GM19035 (cell line): ENCODE data around the gene PCDHGA6.
"Not testable (repeated sequence)": the region's sequence is repeated elsewhere in the genome, so short reads cannot be mapped to it uniquely, and the experiment has no call there.

Source experiments
- ATAC-seq: cut with Tn5 transposase; IDR thresholded peaks from one replicate; pipeline ENCODE4 v1.9.1; 2021; ENCODE audit not compliant: unreplicated experiment

Gene PCDHGA6

GRCh38 chr5:141392429-141393198 lies 18.9 kb downstream of the PCDHGA6 start, which contains the start of gene PCDHGA8:
Gene PCDHGA8, plus strand, starts transcription at chr5:141392633. Its CDS starts 181 bp downstream, at chr5:141392814.
- ATAC-seq, result no peak

GRCh38 chr5:141393267-141393666 lies 19.6 kb downstream of the PCDHGA6 start:
- no peak for ATAC-seq

GRCh38 chr5:141394401-141395187 lies 20.9 kb downstream of the PCDHGA6 start:
- ATAC-seq, result not testable (repeated sequence)

- peak; percentile 97 for ATAC-seq
These were observed 24.3 kb downstream of the PCDHGA6 start, which contains the start of gene PCDHGB5 for GRCh38 chr5:141397756-141398551. Gene PCDHGB5, plus strand, starts transcription at chr5:141397947. Its CDS starts 181 bp downstream, at chr5:141398128.

GRCh38 chr5:141398608-141399007 lies 24.9 kb downstream of the PCDHGA6 start:
- no peak for ATAC-seq

GRCh38 chr5:141399555-141400258 lies 26.0 kb downstream of the PCDHGA6 start:
- no peak for ATAC-seq

- no peak for ATAC-seq
These were observed 29.0 kb downstream of the PCDHGA6 start, which contains the start of gene PCDHGA9 for GRCh38 chr5:141402553-141403243. Gene PCDHGA9, plus strand, starts transcription at chr5:141402778. Its CDS starts 175 bp downstream, at chr5:141402953.

- ATAC-seq, result no peak
These were observed 29.7 kb downstream of the PCDHGA6 start for GRCh38 chr5:141403387-141403786.

GRCh38 chr5:141407790-141408505 lies 34.3 kb downstream of the PCDHGA6 start, which contains the start of gene PCDHGB6:
Gene PCDHGB6, plus strand, starts transcription at chr5:141408021. Its CDS starts 182 bp downstream, at chr5:141408203.
- not testable (repeated sequence) for ATAC-seq

- no peak for ATAC-seq
These were observed 36.1 kb downstream of the PCDHGA6 start for GRCh38 chr5:141409598-141410306.

GRCh38 chr5:141411575-141411974 lies 37.9 kb downstream of the PCDHGA6 start:
- no peak for ATAC-seq

- ATAC-seq, result peak; percentile 77
These were observed 39.3 kb downstream of the PCDHGA6 start, which contains the start of gene PCDHGA10 for GRCh38 chr5:141412854-141413539. Gene PCDHGA10, plus strand, starts transcription at chr5:141412987. Its CDS starts 189 bp downstream, at chr5:141413176.

GRCh38 chr5:141413540-141414069 lies 39.9 kb downstream of the PCDHGA6 start:
- ATAC-seq, result no peak

- not testable (repeated sequence) for ATAC-seq
These were observed 41.0 kb downstream of the PCDHGA6 start for GRCh38 chr5:141414548-141415274.

GRCh38 chr5:141415275-141415618 lies 41.6 kb downstream of the PCDHGA6 start:
- ATAC-seq, result not testable (repeated sequence)

GRCh38 chr5:141417494-141418172 lies 43.9 kb downstream of the PCDHGA6 start, which contains the start of gene PCDHGB7:
Gene PCDHGB7, plus strand, starts transcription at chr5:141417677. Its CDS starts 183 bp downstream, at chr5:141417860.
- not testable (repeated sequence) for ATAC-seq
